Mesothelial cell of epicardium (in vitro differentiated cells): ENCODE results near the gene SBSN. TPM values are rescaled to one million over a fixed set of nuclear protein-coding genes. Genes with fewer than 3 reads are reported as not detected.
A peak's percentile ranks its signal among the peaks of the same experiment; 100 is the strongest.
"Not testable (repeated sequence)": the region's sequence is repeated elsewhere in the genome, so short reads cannot be mapped to it uniquely, and the experiment has no call there.

Source experiments
- DNase-seq, 2 experiments: peaks; one replicate each; pipeline ENCODE4 v3.0.0; 2021; ENCODE audit warnings: low spot score in 2 of 2; ENCODE audit not compliant: unreplicated experiment in 2 of 2
- H3K27ac Mint-ChIP-seq: 2 replicates; pipeline ENCODE4 v1.8.0; 2021; ENCODE audit warnings: mixed read lengths
- H3K27me3 Mint-ChIP-seq: 2 replicates; pipeline ENCODE4 v1.8.0; 2021; ENCODE audit warnings: low read depth, mixed read lengths
- H3K36me3 Mint-ChIP-seq: 2 replicates; pipeline ENCODE4 v1.8.0; 2021; ENCODE audit warnings: mixed read lengths
- H3K4me1 Mint-ChIP-seq: 2 replicates; pipeline ENCODE4 v1.8.0; 2021; ENCODE audit warnings: mixed read lengths
- H3K4me3 Mint-ChIP-seq: 2 replicates; pipeline ENCODE4 v1.8.0; 2021; ENCODE audit warnings: mild to moderate bottlenecking, moderate library complexity, mixed read lengths
- H3K9me3 Mint-ChIP-seq: 2 replicates; pipeline ENCODE4 v1.8.0; 2021; ENCODE audit warnings: mixed read lengths
- total RNA-seq: library from RNA; stranded (reverse); gene quantifications from 3 replicates; pipeline ENCODE4 v1.2.1, GENCODE V29; 2021
- TF ChIP-seq, protein P1 (sequence below): fragments of 200-600 bp; sonication (generic); IDR thresholded peaks from one replicate; pipeline ENCODE4 v1.5.0; 2021; ENCODE audit warnings: antibody characterized with exemption; ENCODE audit not compliant: unreplicated experiment

SBSN gene
- total RNA-seq, 1 donor from 2014 or later = 0.49 TPM

DNA sequence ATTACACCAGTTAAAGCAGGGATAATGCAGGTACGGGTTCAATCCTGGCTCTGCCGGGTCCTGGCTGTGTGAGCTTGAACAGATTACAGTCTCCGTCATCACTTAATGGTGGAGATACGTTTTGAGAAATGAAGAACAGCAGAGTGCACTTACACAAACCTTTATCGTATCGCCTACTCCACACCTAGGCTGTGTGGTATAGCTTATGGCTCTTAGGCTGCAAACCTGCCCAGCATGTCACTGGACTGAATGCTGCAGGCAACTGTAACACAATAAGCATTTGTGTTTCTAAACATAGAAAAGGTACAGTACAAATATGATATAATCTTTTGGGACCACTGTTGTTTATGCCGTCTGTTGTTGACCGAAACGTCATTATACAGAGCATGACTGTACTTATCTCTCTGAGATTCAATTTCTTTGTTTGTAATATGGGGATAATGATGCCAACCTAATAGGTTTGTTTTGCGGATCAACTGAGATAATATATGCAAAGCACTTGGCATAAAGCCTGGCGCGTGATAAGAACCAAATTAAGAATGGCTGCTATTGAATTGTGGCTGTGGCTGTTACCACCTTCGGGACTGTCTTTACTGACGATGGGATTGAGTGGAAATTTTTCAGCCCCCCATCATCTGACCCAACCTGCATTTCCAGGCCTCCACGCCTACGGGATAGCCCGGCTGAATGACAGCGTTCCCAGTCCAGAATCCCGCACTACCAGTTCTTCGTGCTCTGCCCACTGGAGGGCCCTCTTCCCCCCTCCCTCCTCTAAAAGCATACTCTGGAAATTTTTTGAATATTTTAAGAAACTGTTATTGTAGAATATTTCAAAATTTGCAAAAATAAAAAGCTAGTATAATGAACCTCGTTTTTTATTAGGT is 49.1 kb downstream of the SBSN start:
- Mint-ChIP-seq H3K9me3 (peaks cover 4% of the 10 kb centered on the region), H3K27ac (no peak overlapping the region), H3K4me3 (no peak overlapping the region), H3K27me3 (peaks cover under 1% of the 10 kb centered on the region), H3K36me3 (no peaks in the 10 kb centered on the region), H3K4me1 (no peaks in the 10 kb centered on the region)
- TF ChIP-seq, protein P1, sequence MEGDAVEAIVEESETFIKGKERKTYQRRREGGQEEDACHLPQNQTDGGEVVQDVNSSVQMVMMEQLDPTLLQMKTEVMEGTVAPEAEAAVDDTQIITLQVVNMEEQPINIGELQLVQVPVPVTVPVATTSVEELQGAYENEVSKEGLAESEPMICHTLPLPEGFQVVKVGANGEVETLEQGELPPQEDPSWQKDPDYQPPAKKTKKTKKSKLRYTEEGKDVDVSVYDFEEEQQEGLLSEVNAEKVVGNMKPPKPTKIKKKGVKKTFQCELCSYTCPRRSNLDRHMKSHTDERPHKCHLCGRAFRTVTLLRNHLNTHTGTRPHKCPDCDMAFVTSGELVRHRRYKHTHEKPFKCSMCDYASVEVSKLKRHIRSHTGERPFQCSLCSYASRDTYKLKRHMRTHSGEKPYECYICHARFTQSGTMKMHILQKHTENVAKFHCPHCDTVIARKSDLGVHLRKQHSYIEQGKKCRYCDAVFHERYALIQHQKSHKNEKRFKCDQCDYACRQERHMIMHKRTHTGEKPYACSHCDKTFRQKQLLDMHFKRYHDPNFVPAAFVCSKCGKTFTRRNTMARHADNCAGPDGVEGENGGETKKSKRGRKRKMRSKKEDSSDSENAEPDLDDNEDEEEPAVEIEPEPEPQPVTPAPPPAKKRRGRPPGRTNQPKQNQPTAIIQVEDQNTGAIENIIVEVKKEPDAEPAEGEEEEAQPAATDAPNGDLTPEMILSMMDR = no peak
- no peak for DNase-seq

DNA sequence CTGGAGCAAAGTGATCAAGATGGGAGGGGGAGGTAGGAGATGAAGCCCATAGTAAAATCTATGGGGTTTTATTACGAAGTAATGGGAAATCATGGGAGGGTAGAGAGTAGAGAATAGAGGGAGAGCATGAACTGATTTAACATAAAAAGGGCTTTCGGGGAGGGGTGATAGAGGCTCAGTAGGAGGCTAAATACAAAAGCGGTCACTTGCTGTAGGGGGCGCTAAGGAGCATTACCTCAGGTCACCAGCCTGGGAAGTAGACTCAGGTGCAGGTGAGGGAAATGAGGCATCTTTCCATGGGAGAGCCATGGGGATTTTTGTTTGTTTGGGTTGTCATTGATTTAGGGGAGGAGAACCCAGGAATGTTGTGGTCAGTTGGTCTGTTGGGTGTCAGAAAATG is 52.0 kb downstream of the SBSN start:
- Mint-ChIP-seq H3K27ac (no peak overlapping the region), H3K4me1 (no peaks in the 10 kb centered on the region), H3K9me3 (peaks cover 3% of the 10 kb centered on the region), H3K27me3 (no peaks in the 10 kb centered on the region), H3K4me3 (no peak overlapping the region), H3K36me3 (no peaks in the 10 kb centered on the region)
- no peak for DNase-seq
- TF ChIP-seq, protein P1 = peak; percentile 14

DNA sequence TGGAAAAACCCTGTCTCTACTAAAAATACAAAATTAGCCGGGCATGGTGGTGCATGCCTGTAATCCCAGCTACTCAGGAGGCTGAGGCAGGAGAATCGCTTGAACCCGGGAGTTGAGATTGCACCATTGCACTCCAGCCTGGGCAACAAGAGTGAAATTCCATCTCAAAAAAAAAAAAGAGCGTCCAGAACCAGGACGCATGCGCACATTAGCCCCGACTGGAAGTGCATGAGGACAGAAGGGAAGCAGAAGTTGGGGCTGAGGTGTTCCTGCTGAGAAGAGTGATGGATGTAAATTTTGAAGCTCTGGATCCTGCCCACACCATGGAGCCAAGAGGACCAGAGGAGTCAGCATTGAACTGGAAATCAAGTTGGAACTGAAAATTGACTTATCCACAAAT is 53.5 kb downstream of the SBSN start:
- not testable (repeated sequence) for H3K9me3 Mint-ChIP-seq, H3K36me3 Mint-ChIP-seq, H3K27ac Mint-ChIP-seq, H3K4me3 Mint-ChIP-seq, H3K27me3 Mint-ChIP-seq, H3K4me1 Mint-ChIP-seq, DNase-seq

DNA sequence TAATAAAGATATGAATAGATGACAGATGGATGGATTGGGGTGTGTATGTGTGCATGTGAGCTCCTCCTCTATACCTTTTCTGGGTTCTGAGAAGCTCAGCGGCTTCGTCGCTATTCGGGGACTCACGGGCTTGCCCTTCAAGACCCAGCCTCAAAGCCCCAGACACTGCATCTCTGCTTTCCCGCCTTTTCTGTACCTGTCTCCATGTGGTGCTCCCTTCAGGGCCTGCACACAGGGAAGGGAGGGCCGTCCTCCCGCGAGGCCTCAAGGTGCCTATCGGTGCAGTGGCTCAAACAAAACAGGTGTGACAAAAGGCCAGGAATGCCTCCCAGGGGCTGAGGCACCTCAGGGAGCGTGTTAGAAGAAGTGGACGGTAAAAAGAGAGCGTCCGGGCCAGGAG is 54.0 kb downstream of the SBSN start:
- Mint-ChIP-seq H3K27ac (no peak overlapping the region), H3K36me3 (no peaks in the 10 kb centered on the region), H3K9me3 (no peaks in the 10 kb centered on the region), H3K27me3 (no peaks in the 10 kb centered on the region), H3K4me1 (no peaks in the 10 kb centered on the region), H3K4me3 (no peak overlapping the region)
- DNase-seq = no peak
- TF ChIP-seq, protein P1 = no peak

Other genes starting within 250 kb of the SBSN start
- 1.2 to 1.6 TPM (median 1.4 TPM) in 3 replicates for gene HAMP, start 245.8 kb downstream of the SBSN start, total RNA-seq
- 19.2 to 26.1 TPM (median 22.7 TPM) in 3 replicates for gene MAG, start 236.2 kb downstream of the SBSN start, total RNA-seq
- 54.6 to 59.9 TPM (median 56.3 TPM) in 3 replicates for gene CD22, start 199.1 kb downstream of the SBSN start, total RNA-seq
- 0.96 to 1.3 TPM (median 1.2 TPM) in 3 replicates for gene FFAR1, start 180.4 kb downstream of the SBSN start, total RNA-seq
- 0.27 to 0.31 TPM in 2 of 3 replicates, not detected in the other for gene FFAR3, start 169.9 kb downstream of the SBSN start, total RNA-seq
- not detected in 3 replicates for gene GPR42, start 157.2 kb downstream of the SBSN start, total RNA-seq
- not detected in 3 replicates for gene FFAR2, start 80.1 kb downstream of the SBSN start, total RNA-seq
- 1.9 to 3.3 TPM (median 2.5 TPM) in 3 replicates for gene KRTDAP, start 37.8 kb downstream of the SBSN start, total RNA-seq
- 161 to 172 TPM (median 171 TPM) in 3 replicates for gene DMKN, start 14.7 kb downstream of the SBSN start, total RNA-seq
- not detected in 3 replicates for gene GAPDHS, start 5.1 kb upstream of the SBSN start, total RNA-seq
- gene TMEM147, start 17.3 kb upstream of the SBSN start, total RNA-seq = 82.2 to 82.7 TPM (median 82.3 TPM) in 3 replicates
- 0.11 to 0.22 TPM (median 0.16 TPM) in 3 replicates for gene ATP4A, start 35.3 kb upstream of the SBSN start, total RNA-seq
- not detected in 3 replicates for gene PMIS2, start 57.9 kb upstream of the SBSN start, total RNA-seq
- 28.7 to 33.8 TPM (median 29.0 TPM) in 3 replicates for gene HAUS5, start 84.4 kb upstream of the SBSN start, total RNA-seq
- gene RBM42, start 100.7 kb upstream of the SBSN start, total RNA-seq = 63.7 to 70.6 TPM (median 66.4 TPM) in 3 replicates
- 1.4 to 2.1 TPM (median 1.5 TPM) in 3 replicates for gene ETV2, start 113.4 kb upstream of the SBSN start, total RNA-seq
- gene COX6B1, start 120.0 kb upstream of the SBSN start, total RNA-seq = 273 to 293 TPM (median 284 TPM) in 3 replicates
- gene UPK1A, start 138.2 kb upstream of the SBSN start, total RNA-seq = 1.8 to 2.3 TPM (median 2.0 TPM) in 3 replicates
- not detected in 3 replicates for gene ZBTB32, start 176.2 kb upstream of the SBSN start, total RNA-seq
- 60.6 to 62.7 TPM (median 61.8 TPM) in 3 replicates for gene KMT2B, start 189.7 kb upstream of the SBSN start, total RNA-seq
- gene IGFLR1, start 214.1 kb upstream of the SBSN start, total RNA-seq = 2.7 to 3.2 TPM (median 2.8 TPM) in 3 replicates
- gene U2AF1L4, start 217.1 kb upstream of the SBSN start, total RNA-seq = 39.4 to 42.5 TPM (median 42.4 TPM) in 3 replicates
- 45.2 to 54.9 TPM (median 45.7 TPM) in 3 replicates for gene PSENEN, start 217.3 kb upstream of the SBSN start, total RNA-seq
- gene LIN37, start 220.3 kb upstream of the SBSN start, total RNA-seq = 11.8 to 12.9 TPM (median 12.0 TPM) in 3 replicates
- gene HSPB6, start 228.7 kb upstream of the SBSN start, total RNA-seq = 18.8 to 21.7 TPM (median 20.3 TPM) in 3 replicates
- 45.1 to 50.5 TPM (median 46.6 TPM) in 3 replicates for gene PROSER3, start 229.9 kb upstream of the SBSN start, total RNA-seq
- 74.0 to 79.9 TPM (median 75.4 TPM) in 3 replicates for gene ARHGAP33, start 247.3 kb upstream of the SBSN start, total RNA-seq